ENCODE results near the gene NFKBIZ.

DNA sequence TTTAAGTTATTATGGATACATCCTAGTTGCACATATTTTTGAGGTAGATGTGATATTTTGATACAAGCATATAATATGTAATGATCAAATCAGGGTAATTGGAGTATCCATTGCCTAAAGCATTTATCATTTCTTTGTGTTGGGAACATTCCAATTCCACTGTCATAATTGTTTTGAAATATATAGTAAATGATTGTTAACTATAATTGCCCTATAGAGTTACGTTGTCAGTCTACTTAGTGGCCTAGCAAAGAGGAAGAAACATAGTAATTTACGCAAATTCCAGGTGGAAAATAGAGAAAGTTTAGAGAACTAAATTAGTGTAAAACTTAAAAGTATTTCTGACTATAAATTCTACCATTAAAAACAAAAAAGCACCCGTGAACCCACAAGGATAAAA is 45.4 kb upstream of the NFKBIZ start:
- TF ChIP-seq, protein P1, sequence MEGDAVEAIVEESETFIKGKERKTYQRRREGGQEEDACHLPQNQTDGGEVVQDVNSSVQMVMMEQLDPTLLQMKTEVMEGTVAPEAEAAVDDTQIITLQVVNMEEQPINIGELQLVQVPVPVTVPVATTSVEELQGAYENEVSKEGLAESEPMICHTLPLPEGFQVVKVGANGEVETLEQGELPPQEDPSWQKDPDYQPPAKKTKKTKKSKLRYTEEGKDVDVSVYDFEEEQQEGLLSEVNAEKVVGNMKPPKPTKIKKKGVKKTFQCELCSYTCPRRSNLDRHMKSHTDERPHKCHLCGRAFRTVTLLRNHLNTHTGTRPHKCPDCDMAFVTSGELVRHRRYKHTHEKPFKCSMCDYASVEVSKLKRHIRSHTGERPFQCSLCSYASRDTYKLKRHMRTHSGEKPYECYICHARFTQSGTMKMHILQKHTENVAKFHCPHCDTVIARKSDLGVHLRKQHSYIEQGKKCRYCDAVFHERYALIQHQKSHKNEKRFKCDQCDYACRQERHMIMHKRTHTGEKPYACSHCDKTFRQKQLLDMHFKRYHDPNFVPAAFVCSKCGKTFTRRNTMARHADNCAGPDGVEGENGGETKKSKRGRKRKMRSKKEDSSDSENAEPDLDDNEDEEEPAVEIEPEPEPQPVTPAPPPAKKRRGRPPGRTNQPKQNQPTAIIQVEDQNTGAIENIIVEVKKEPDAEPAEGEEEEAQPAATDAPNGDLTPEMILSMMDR (IDR thresholded peaks at IDR 0.05) = no peak
- TF ChIP-seq POLR2AphosphoS5 (IDR thresholded peaks at IDR 0.05) = no peak

Data from prostate gland (tissue), 2 donors.